ENCODE results near the gene SMIM43. TPM values are rescaled to one million over a fixed set of nuclear protein-coding genes. Genes with fewer than 3 reads are reported as not detected.
A peak's percentile ranks its signal among the peaks of the same experiment; 100 is the strongest.

SMIM43 gene
- total and polyA plus RNA-seq, 2 donors = 0.24 to 0.43 TPM

- H3K9me3 ChIP-seq (ENCODE audit: control insufficient read depth in 2 of 2, insufficient read depth in 1 of 2, low read length in 1 of 2) = no peaks in the 10 kb centered on the region
- H3K4me3 ChIP-seq (ENCODE audit: low read length in 2 of 2) = no peak overlapping the region
- no peak overlapping the region for H3K27ac ChIP-seq (ENCODE audit: low read depth in 1 of 2, low read length in 1 of 2)
- H3K36me3 ChIP-seq (ENCODE audit: control insufficient read depth in 2 of 2, insufficient read depth in 2 of 2, low read length in 1 of 2) = no peaks in the 10 kb centered on the region
- no peaks in the 10 kb centered on the region for H3K4me1 ChIP-seq (ENCODE audit: control insufficient read depth in 2 of 2, insufficient read depth in 2 of 2, low read length in 2 of 2)
- DNase-seq (ENCODE audit: low read depth in 6 of 9, low spot score in 9 of 9) = no peak
- WGBS = 49% methylated on average over 4 of the region's 4 CpGs
- H3K27me3 ChIP-seq (ENCODE audit: control insufficient read depth in 2 of 2, insufficient read depth in 1 of 2, low read length in 1 of 2) = peaks cover 0 to 3% of the 10 kb centered on the region in 2 donors
Measured at GRCh38 chr4:121749225-121749624, 15.7 kb downstream of the SMIM43 start.

- no peaks in the 10 kb centered on the region for H3K4me1 ChIP-seq (ENCODE audit: control insufficient read depth in 2 of 2, insufficient read depth in 2 of 2, low read length in 2 of 2)
- WGBS = 55% methylated on average over 3 of the region's 3 CpGs
- no peak for DNase-seq (ENCODE audit: low read depth in 6 of 9, low spot score in 9 of 9)
- no peak overlapping the region for H3K27ac ChIP-seq (ENCODE audit: low read depth in 1 of 2, low read length in 1 of 2)
- no peaks in the 10 kb centered on the region for H3K9me3 ChIP-seq (ENCODE audit: control insufficient read depth in 2 of 2, insufficient read depth in 1 of 2, low read length in 1 of 2)
- no peak overlapping the region for H3K4me3 ChIP-seq (ENCODE audit: low read length in 2 of 2)
- no peaks in the 10 kb centered on the region for H3K36me3 ChIP-seq (ENCODE audit: control insufficient read depth in 2 of 2, insufficient read depth in 2 of 2, low read length in 1 of 2)
- H3K27me3 ChIP-seq (ENCODE audit: control insufficient read depth in 2 of 2, insufficient read depth in 1 of 2, low read length in 1 of 2) = peaks cover 0 to 8% of the 10 kb centered on the region in 2 donors
Measured at GRCh38 chr4:121742794-121743193, 22.2 kb downstream of the SMIM43 start.

- Histone ChIP-seq H3K4me3 (ENCODE audit: low read length in 2 of 2) (no peak overlapping the region), H3K27me3 (ENCODE audit: control insufficient read depth in 2 of 2, insufficient read depth in 1 of 2, low read length in 1 of 2) (peaks cover 0 to 5% of the 10 kb centered on the region in 2 donors), H3K4me1 (ENCODE audit: control insufficient read depth in 2 of 2, insufficient read depth in 2 of 2, low read length in 2 of 2) (no peaks in the 10 kb centered on the region), H3K27ac (ENCODE audit: low read depth in 1 of 2, low read length in 1 of 2) (no peak overlapping the region), H3K9me3 (ENCODE audit: control insufficient read depth in 2 of 2, insufficient read depth in 1 of 2, low read length in 1 of 2) (no peaks in the 10 kb centered on the region), H3K36me3 (ENCODE audit: control insufficient read depth in 2 of 2, insufficient read depth in 2 of 2, low read length in 1 of 2) (no peaks in the 10 kb centered on the region)
- no peak for DNase-seq (ENCODE audit: low read depth in 6 of 9, low spot score in 9 of 9)
- 75% methylated on average over 7 of the region's 7 CpGs for WGBS
Measured at GRCh38 chr4:121741751-121742150, 23.2 kb downstream of the SMIM43 start.

GRCh38 chr4:121740796-121741409, 24.1 kb downstream of the SMIM43 start:
- Histone ChIP-seq H3K4me1 (ENCODE audit: control insufficient read depth in 2 of 2, insufficient read depth in 2 of 2, low read length in 2 of 2) (no peaks in the 10 kb centered on the region), H3K27me3 (ENCODE audit: control insufficient read depth in 2 of 2, insufficient read depth in 1 of 2, low read length in 1 of 2) (peaks cover 0 to 5% of the 10 kb centered on the region in 2 donors), H3K9me3 (ENCODE audit: control insufficient read depth in 2 of 2, insufficient read depth in 1 of 2, low read length in 1 of 2) (no peaks in the 10 kb centered on the region), H3K4me3 (ENCODE audit: low read length in 2 of 2) (no peak overlapping the region), H3K36me3 (ENCODE audit: control insufficient read depth in 2 of 2, insufficient read depth in 2 of 2, low read length in 1 of 2) (no peaks in the 10 kb centered on the region), H3K27ac (ENCODE audit: low read depth in 1 of 2, low read length in 1 of 2) (no peak overlapping the region)
- WGBS = 86% methylated on average over 12 of the region's 12 CpGs
- DNase-seq (ENCODE audit: low read depth in 6 of 9, low spot score in 9 of 9) = no peak

GRCh38 chr4:121739575-121739974, 25.4 kb downstream of the SMIM43 start:
- H3K27me3 ChIP-seq (ENCODE audit: control insufficient read depth in 2 of 2, insufficient read depth in 1 of 2, low read length in 1 of 2) = peaks cover 0 to 8% of the 10 kb centered on the region in 2 donors
- H3K4me3 ChIP-seq (ENCODE audit: low read length in 2 of 2) = no peak overlapping the region
- H3K36me3 ChIP-seq (ENCODE audit: control insufficient read depth in 2 of 2, insufficient read depth in 2 of 2, low read length in 1 of 2) = no peaks in the 10 kb centered on the region
- H3K9me3 ChIP-seq (ENCODE audit: control insufficient read depth in 2 of 2, insufficient read depth in 1 of 2, low read length in 1 of 2) = no peaks in the 10 kb centered on the region
- no peak for DNase-seq (ENCODE audit: low read depth in 6 of 9, low spot score in 9 of 9)
- WGBS = 91% methylated on average over 2 of the region's 2 CpGs
- H3K4me1 ChIP-seq (ENCODE audit: control insufficient read depth in 2 of 2, insufficient read depth in 2 of 2, low read length in 2 of 2) = no peaks in the 10 kb centered on the region
- no peak overlapping the region for H3K27ac ChIP-seq (ENCODE audit: low read depth in 1 of 2, low read length in 1 of 2)

GRCh38 chr4:121738780-121739535, 26.0 kb downstream of the SMIM43 start:
- no peak for DNase-seq (ENCODE audit: low read depth in 6 of 9, low spot score in 9 of 9)
- WGBS = 95% methylated on average over 2 of the region's 2 CpGs
- no peaks in the 10 kb centered on the region for H3K9me3 ChIP-seq (ENCODE audit: control insufficient read depth in 2 of 2, insufficient read depth in 1 of 2, low read length in 1 of 2)
- no peak overlapping the region for H3K4me3 ChIP-seq (ENCODE audit: low read length in 2 of 2)
- no peak overlapping the region for H3K27ac ChIP-seq (ENCODE audit: low read depth in 1 of 2, low read length in 1 of 2)
- H3K4me1 ChIP-seq (ENCODE audit: control insufficient read depth in 2 of 2, insufficient read depth in 2 of 2, low read length in 2 of 2) = no peaks in the 10 kb centered on the region
- peaks cover 0 to 8% of the 10 kb centered on the region in 2 donors for H3K27me3 ChIP-seq (ENCODE audit: control insufficient read depth in 2 of 2, insufficient read depth in 1 of 2, low read length in 1 of 2)
- no peaks in the 10 kb centered on the region for H3K36me3 ChIP-seq (ENCODE audit: control insufficient read depth in 2 of 2, insufficient read depth in 2 of 2, low read length in 1 of 2)

- H3K27ac ChIP-seq (ENCODE audit: low read depth in 1 of 2, low read length in 1 of 2) = no peak overlapping the region
- H3K36me3 ChIP-seq (ENCODE audit: control insufficient read depth in 2 of 2, insufficient read depth in 2 of 2, low read length in 1 of 2) = no peaks in the 10 kb centered on the region
- 94% methylated on average over 10 of the region's 10 CpGs for WGBS
- no peaks in the 10 kb centered on the region for H3K9me3 ChIP-seq (ENCODE audit: control insufficient read depth in 2 of 2, insufficient read depth in 1 of 2, low read length in 1 of 2)
- H3K4me3 ChIP-seq (ENCODE audit: low read length in 2 of 2) = no peak overlapping the region
- DNase-seq (ENCODE audit: low read depth in 6 of 9, low spot score in 9 of 9) = no peak
- no peaks in the 10 kb centered on the region for H3K4me1 ChIP-seq (ENCODE audit: control insufficient read depth in 2 of 2, insufficient read depth in 2 of 2, low read length in 2 of 2)
- H3K27me3 ChIP-seq (ENCODE audit: control insufficient read depth in 2 of 2, insufficient read depth in 1 of 2, low read length in 1 of 2) = peaks cover 0 to 8% of the 10 kb centered on the region in 2 donors
Measured at GRCh38 chr4:121737846-121738554, 27.0 kb downstream of the SMIM43 start.

GRCh38 chr4:121736735-121737351, 28.1 kb downstream of the SMIM43 start:
- WGBS = 94% methylated on average over 5 of the region's 5 CpGs
- Histone ChIP-seq H3K9me3 (ENCODE audit: control insufficient read depth in 2 of 2, insufficient read depth in 1 of 2, low read length in 1 of 2) (no peaks in the 10 kb centered on the region), H3K27me3 (ENCODE audit: control insufficient read depth in 2 of 2, insufficient read depth in 1 of 2, low read length in 1 of 2) (peaks cover 0 to 6% of the 10 kb centered on the region in 2 donors), H3K36me3 (ENCODE audit: control insufficient read depth in 2 of 2, insufficient read depth in 2 of 2, low read length in 1 of 2) (no peaks in the 10 kb centered on the region), H3K27ac (ENCODE audit: low read depth in 1 of 2, low read length in 1 of 2) (no peak overlapping the region), H3K4me3 (ENCODE audit: low read length in 2 of 2) (no peak overlapping the region), H3K4me1 (ENCODE audit: control insufficient read depth in 2 of 2, insufficient read depth in 2 of 2, low read length in 2 of 2) (no peaks in the 10 kb centered on the region)
- peak in 2 of 9 donors; percentile 19 to 35 for DNase-seq (ENCODE audit: low read depth in 6 of 9, low spot score in 9 of 9)

- H3K4me3 ChIP-seq (ENCODE audit: low read length in 2 of 2) = no peak overlapping the region
- no peaks in the 10 kb centered on the region for H3K36me3 ChIP-seq (ENCODE audit: control insufficient read depth in 2 of 2, insufficient read depth in 2 of 2, low read length in 1 of 2)
- no peak overlapping the region for H3K27ac ChIP-seq (ENCODE audit: low read depth in 1 of 2, low read length in 1 of 2)
- WGBS = 96% methylated on average over 1 of the region's 1 CpG
- H3K9me3 ChIP-seq (ENCODE audit: control insufficient read depth in 2 of 2, insufficient read depth in 1 of 2, low read length in 1 of 2) = no peaks in the 10 kb centered on the region
- no peak for DNase-seq (ENCODE audit: low read depth in 6 of 9, low spot score in 9 of 9)
- H3K4me1 ChIP-seq (ENCODE audit: control insufficient read depth in 2 of 2, insufficient read depth in 2 of 2, low read length in 2 of 2) = no peaks in the 10 kb centered on the region
- H3K27me3 ChIP-seq (ENCODE audit: control insufficient read depth in 2 of 2, insufficient read depth in 1 of 2, low read length in 1 of 2) = peaks cover 0 to 4% of the 10 kb centered on the region in 2 donors
Measured at GRCh38 chr4:121734571-121734970, 30.4 kb downstream of the SMIM43 start.

Measured in thymus (tissue), 11 donors.